ENCODE results near the gene SHISAL2A.
A peak's percentile ranks its signal among the peaks of the same experiment; 100 is the strongest.

The SHISAL2A gene

DNA sequence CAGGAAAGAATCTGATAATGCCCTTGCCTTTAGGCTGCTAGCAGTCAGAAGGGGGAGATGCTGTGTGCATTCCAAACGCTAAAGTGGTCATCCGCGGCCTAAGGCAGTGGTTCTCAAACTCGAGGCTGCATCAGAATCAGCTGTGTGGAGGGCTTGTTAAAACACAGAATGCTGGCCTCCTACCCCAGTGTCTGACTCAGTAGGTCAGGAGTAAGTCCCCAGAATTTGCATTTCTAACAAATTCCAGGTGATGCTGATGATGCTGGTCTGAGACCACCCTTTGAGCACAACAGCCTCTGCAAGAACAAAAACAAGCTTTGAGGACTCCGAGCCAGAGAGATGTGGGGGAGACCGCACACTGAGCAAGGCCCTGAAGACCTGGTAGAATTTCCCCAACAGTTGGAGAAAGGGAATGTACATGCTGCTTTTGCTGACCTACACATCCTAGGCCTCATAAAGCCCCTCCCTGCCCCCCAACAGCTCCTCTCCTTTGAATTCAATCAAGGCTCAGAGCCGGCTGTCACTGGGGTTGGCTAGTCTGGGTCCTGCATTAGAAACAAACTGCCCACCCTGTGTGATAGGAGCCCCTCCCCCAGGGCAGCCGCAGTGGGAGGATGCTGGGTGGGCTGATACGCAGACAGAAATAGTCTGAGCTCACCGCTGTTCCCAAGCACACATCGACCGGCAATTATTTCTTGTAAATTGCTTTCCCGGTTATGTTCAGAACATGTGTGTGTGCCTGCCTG lies 27.1 kb downstream of the SHISAL2A start:
- H3K9me3 ChIP-seq (ENCODE audit: control insufficient read depth, insufficient read depth, low read length) = no peaks in the 10 kb centered on the region
- H3K4me1 ChIP-seq (ENCODE audit: control insufficient read depth, insufficient read depth, low read length) = peaks cover 30% of the 10 kb centered on the region
- no peaks in the 10 kb centered on the region for H3K36me3 ChIP-seq (ENCODE audit: control insufficient read depth, insufficient read depth, low read length)
- no peak overlapping the region for H3K9ac ChIP-seq (ENCODE audit: low read depth, low read length)
- no peaks in the 10 kb centered on the region for H3K27me3 ChIP-seq (ENCODE audit: control insufficient read depth, insufficient read depth, low read length)
- peak overlapping the region; percentile 19; the same call in 1 of the 2 replicates for H3K4me3 ChIP-seq (ENCODE audit: low read depth, low read length)
- peak overlapping the region; percentile 84 for H3K27ac ChIP-seq (ENCODE audit: low read depth, low read length)

DNA sequence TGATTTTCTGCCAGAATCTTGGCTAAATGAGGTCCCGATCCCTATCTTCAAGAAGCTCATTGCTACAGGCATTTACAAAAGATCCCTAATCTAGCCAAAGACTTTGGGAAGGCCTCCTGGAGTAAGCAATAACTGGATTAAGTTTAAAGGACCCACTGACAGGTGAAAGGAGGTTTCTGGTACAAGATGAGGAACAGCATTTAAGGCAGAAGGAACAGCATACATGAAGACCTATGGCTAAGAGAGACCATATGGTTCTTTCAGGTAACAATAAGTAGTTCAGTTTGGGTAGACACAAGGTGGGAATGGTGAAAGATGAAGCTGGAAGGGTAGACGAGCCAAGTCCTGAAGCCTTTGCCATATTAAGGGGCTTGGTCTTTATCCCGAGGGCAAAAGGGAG lies 27.8 kb downstream of the SHISAL2A start:
- H3K27ac ChIP-seq (ENCODE audit: low read depth, low read length) = peak overlapping the region; percentile 84
- H3K4me1 ChIP-seq (ENCODE audit: control insufficient read depth, insufficient read depth, low read length) = peaks cover 37% of the 10 kb centered on the region
- H3K9me3 ChIP-seq (ENCODE audit: control insufficient read depth, insufficient read depth, low read length) = no peaks in the 10 kb centered on the region
- H3K9ac ChIP-seq (ENCODE audit: low read depth, low read length) = no peak overlapping the region
- H3K27me3 ChIP-seq (ENCODE audit: control insufficient read depth, insufficient read depth, low read length) = no peaks in the 10 kb centered on the region
- peak overlapping the region; percentile 19; the same call in 1 of the 2 replicates for H3K4me3 ChIP-seq (ENCODE audit: low read depth, low read length)
- H3K36me3 ChIP-seq (ENCODE audit: control insufficient read depth, insufficient read depth, low read length) = no peaks in the 10 kb centered on the region

DNA sequence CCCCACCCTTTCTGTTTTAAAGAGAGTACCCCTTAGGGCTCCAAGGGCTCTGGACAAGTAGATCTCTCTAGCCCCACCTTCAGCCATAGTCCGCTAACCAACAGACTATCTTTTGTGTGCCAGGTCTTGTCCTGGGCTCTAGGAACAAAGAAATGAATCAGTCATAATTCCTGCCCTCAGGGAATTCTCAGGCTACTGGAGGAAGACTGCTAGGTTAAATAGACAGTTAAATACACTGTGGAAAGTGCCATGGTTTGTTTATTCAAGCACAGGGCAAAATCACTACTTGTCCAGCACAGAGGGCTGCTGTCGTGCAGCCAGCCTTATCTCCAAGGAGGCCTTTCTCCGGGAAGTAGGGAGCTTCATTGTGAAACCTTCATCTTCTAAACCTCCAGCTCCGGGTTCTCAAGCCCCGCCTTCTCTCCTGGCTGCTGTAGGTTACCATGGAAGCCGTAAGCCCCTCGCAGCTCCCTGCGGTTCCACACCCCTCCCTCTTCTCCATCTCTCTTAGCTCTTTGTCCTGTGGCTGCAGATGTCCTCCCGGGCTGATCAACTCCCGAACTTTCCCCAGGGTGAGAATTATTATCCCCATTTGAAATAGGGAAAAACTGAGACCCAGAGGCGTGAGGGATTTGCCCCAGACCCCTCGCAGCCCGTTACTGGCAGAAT lies 29.8 kb downstream of the SHISAL2A start:
- Histone ChIP-seq H3K9me3 (ENCODE audit: control insufficient read depth, insufficient read depth, low read length) (no peaks in the 10 kb centered on the region), H3K9ac (ENCODE audit: low read depth, low read length) (no peak overlapping the region), H3K36me3 (ENCODE audit: control insufficient read depth, insufficient read depth, low read length) (no peaks in the 10 kb centered on the region), H3K27ac (ENCODE audit: low read depth, low read length) (peak overlapping the region; percentile 81), H3K27me3 (ENCODE audit: control insufficient read depth, insufficient read depth, low read length) (no peaks in the 10 kb centered on the region), H3K4me3 (ENCODE audit: low read depth, low read length) (peak overlapping the region; percentile 22; the same call in 1 of the 2 replicates), H3K4me1 (ENCODE audit: control insufficient read depth, insufficient read depth, low read length) (peaks cover 48% of the 10 kb centered on the region)

DNA sequence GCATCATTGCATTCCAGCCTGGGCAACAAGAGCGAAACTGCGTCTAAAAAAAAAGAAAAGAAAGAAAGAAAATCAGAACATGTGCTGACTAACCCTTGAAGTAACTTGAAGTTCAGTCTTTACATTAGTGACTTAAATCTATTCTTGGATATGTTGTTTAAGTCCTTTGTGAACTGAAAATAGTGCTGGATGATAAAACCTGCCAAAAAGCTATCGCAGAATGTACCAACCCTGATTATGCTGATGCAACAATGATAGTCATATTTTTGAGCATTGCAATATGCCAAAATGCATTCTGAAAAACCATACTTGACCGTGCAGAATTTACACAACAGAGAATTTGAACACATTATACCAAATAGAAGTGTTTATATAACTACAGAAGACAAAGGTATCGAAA lies 30.7 kb downstream of the SHISAL2A start:
- Histone ChIP-seq H3K36me3 (ENCODE audit: control insufficient read depth, insufficient read depth, low read length) (no peaks in the 10 kb centered on the region), H3K4me1 (ENCODE audit: control insufficient read depth, insufficient read depth, low read length) (peaks cover 48% of the 10 kb centered on the region), H3K27me3 (ENCODE audit: control insufficient read depth, insufficient read depth, low read length) (no peaks in the 10 kb centered on the region), H3K4me3 (ENCODE audit: low read depth, low read length) (no peak overlapping the region), H3K9ac (ENCODE audit: low read depth, low read length) (no peak overlapping the region), H3K9me3 (ENCODE audit: control insufficient read depth, insufficient read depth, low read length) (no peaks in the 10 kb centered on the region), H3K27ac (ENCODE audit: low read depth, low read length) (no peak overlapping the region)

DNA sequence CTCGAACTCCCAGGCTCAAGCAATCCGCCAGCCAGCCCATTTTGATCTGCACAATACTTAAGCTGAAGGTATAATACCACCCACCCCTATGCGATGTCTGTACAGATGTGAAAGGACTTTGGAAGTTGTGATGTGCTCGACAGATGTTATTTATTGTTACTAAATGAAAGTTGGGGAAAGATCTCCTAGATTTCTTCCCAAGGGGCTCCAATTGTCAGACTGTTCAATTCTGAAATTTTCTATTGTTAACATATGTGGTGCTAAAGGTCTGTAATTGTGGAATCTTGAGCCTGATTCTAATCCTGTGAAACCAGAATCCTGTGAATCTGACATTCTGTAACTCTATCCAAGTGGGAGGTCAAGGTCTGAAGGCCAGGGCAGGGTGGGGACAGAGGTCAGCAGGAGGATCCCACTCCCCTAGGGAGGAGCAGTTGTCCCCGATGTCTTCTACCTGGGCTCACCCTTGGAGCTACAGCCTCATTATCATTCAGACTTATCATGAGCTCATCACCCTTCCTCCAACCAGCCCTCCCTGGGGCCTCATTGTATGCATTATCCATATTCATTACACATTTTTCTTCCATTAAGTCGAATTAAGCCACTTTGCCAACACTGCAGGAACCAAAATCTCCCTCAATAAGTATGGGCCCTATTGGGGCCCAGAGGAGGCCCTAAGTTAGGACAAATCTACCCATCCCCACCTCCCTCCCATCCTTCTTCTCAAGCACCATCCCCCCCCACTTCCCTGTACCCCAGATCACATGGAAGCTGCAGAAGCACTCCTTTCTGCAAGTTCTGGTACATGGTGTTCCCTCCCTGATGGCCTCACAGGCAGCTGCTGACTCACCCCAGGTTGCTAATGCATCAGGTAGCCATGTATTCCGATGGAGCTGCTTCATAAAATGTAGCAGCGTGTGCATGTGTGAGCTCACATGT lies 32.3 kb downstream of the SHISAL2A start:
- H3K27me3 ChIP-seq (ENCODE audit: control insufficient read depth, insufficient read depth, low read length) = no peaks in the 10 kb centered on the region
- no peak overlapping the region for H3K27ac ChIP-seq (ENCODE audit: low read depth, low read length)

DNA sequence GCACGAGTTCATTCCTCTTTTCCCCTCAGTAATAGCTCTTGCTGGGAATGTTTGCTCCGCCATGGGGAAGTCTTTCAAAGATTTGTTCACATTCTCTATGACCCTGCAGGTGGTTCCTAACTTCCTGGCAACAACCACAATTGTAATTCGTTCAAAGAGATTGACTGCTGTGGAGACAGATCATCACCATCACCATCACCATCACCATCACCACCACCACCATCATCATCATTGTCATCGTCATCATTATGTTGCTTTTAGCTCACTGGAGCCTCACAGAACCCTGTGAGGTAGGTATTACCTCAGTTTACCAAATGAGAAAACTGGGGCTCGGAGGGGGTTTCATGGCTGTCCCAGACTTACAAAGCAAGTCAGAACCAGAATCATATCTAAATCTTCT lies 34.3 kb downstream of the SHISAL2A start:
- Histone ChIP-seq H3K27ac (ENCODE audit: low read depth, low read length) (no peak overlapping the region), H3K27me3 (ENCODE audit: control insufficient read depth, insufficient read depth, low read length) (no peaks in the 10 kb centered on the region), H3K9ac (ENCODE audit: low read depth, low read length) (no peak overlapping the region), H3K36me3 (ENCODE audit: control insufficient read depth, insufficient read depth, low read length) (no peaks in the 10 kb centered on the region), H3K4me3 (ENCODE audit: low read depth, low read length) (no peak overlapping the region), H3K4me1 (ENCODE audit: control insufficient read depth, insufficient read depth, low read length) (peaks cover 28% of the 10 kb centered on the region), H3K9me3 (ENCODE audit: control insufficient read depth, insufficient read depth, low read length) (no peaks in the 10 kb centered on the region)

More for the DNA sequence above, 32.3 kb downstream of the SHISAL2A start:
- Histone ChIP-seq H3K9me3 (ENCODE audit: control insufficient read depth, insufficient read depth, low read length) (no peaks in the 10 kb centered on the region), H3K4me1 (ENCODE audit: control insufficient read depth, insufficient read depth, low read length) (peaks cover 36% of the 10 kb centered on the region), H3K9ac (ENCODE audit: low read depth, low read length) (no peak overlapping the region), H3K4me3 (ENCODE audit: low read depth, low read length) (no peak overlapping the region), H3K36me3 (ENCODE audit: control insufficient read depth, insufficient read depth, low read length) (no peaks in the 10 kb centered on the region)

DNA sequence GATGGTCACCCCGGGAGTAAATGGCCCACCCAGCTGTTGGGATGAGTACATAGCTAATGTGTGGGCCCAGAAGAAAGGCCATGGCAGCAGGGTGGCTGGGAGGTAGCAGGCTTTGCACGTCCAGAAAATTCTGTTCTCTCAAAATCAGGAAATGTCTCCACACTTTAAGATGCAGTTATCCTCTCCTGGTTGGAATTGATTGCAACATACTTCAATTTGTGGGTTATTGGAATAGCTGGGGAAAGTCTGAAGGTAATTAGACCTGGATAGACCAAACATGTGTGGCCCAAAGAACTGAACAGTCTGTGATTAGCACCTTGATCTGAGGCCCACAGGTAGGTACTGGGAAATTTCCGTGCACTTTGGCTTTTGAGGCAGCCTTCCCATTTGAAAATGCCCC lies 35.0 kb downstream of the SHISAL2A start:
- Histone ChIP-seq H3K9ac (ENCODE audit: low read depth, low read length) (no peak overlapping the region), H3K9me3 (ENCODE audit: control insufficient read depth, insufficient read depth, low read length) (no peaks in the 10 kb centered on the region), H3K4me3 (ENCODE audit: low read depth, low read length) (no peak overlapping the region), H3K36me3 (ENCODE audit: control insufficient read depth, insufficient read depth, low read length) (no peaks in the 10 kb centered on the region), H3K27ac (ENCODE audit: low read depth, low read length) (no peak overlapping the region), H3K27me3 (ENCODE audit: control insufficient read depth, insufficient read depth, low read length) (no peaks in the 10 kb centered on the region), H3K4me1 (ENCODE audit: control insufficient read depth, insufficient read depth, low read length) (peaks cover 23% of the 10 kb centered on the region)

DNA sequence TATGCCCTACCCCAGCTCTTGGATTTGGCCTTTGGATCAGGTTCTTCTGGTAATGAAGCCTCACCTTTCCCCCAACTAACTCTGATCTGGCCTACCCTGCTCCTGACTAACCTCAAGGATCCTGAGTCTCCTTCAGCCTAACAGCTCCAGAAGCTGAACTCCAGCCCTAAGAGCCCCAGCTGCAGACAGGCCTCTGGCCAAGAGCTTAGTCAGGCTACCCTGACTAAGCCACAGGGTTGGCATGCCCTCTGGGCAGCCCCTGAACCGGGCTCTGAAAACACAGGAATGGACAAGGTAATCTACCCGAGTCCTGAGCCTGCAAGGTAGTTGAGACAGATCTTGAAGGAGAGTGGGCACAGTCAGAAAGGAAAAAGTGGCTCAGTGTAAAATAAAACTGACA lies 35.7 kb downstream of the SHISAL2A start:
- H3K36me3 ChIP-seq (ENCODE audit: control insufficient read depth, insufficient read depth, low read length) = no peaks in the 10 kb centered on the region

DNA sequence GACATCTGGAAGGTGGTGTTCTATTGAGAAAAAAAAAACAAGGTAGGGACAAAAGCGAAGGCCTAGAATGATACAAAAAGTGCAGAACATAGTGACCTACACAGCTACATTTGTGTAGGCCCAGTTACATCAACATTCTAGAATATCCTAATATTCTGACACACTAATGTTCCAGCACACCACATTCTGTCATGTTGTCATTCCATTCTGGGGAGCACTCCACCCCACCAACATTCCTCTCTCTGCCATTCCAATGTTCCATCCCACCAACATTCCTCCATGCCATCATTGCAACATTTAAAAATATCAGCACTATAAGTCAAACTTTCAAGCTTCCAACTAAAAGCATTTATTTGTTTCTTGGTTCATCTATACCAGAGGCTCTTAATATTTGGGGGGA lies 36.7 kb downstream of the SHISAL2A start:
- no peaks in the 10 kb centered on the region for H3K36me3 ChIP-seq (ENCODE audit: control insufficient read depth, insufficient read depth, low read length)
- no peak overlapping the region for H3K4me3 ChIP-seq (ENCODE audit: low read depth, low read length)
- no peaks in the 10 kb centered on the region for H3K27me3 ChIP-seq (ENCODE audit: control insufficient read depth, insufficient read depth, low read length)
- no peak overlapping the region for H3K9ac ChIP-seq (ENCODE audit: low read depth, low read length)
- H3K9me3 ChIP-seq (ENCODE audit: control insufficient read depth, insufficient read depth, low read length) = no peaks in the 10 kb centered on the region
- H3K27ac ChIP-seq (ENCODE audit: low read depth, low read length) = no peak overlapping the region
- peaks cover 22% of the 10 kb centered on the region for H3K4me1 ChIP-seq (ENCODE audit: control insufficient read depth, insufficient read depth, low read length)

More for the DNA sequence above, 35.7 kb downstream of the SHISAL2A start:
- Histone ChIP-seq H3K9me3 (ENCODE audit: control insufficient read depth, insufficient read depth, low read length) (no peaks in the 10 kb centered on the region), H3K4me1 (ENCODE audit: control insufficient read depth, insufficient read depth, low read length) (peaks cover 19% of the 10 kb centered on the region), H3K27me3 (ENCODE audit: control insufficient read depth, insufficient read depth, low read length) (no peaks in the 10 kb centered on the region), H3K9ac (ENCODE audit: low read depth, low read length) (no peak overlapping the region), H3K27ac (ENCODE audit: low read depth, low read length) (no peak overlapping the region), H3K4me3 (ENCODE audit: low read depth, low read length) (no peak overlapping the region)

DNA sequence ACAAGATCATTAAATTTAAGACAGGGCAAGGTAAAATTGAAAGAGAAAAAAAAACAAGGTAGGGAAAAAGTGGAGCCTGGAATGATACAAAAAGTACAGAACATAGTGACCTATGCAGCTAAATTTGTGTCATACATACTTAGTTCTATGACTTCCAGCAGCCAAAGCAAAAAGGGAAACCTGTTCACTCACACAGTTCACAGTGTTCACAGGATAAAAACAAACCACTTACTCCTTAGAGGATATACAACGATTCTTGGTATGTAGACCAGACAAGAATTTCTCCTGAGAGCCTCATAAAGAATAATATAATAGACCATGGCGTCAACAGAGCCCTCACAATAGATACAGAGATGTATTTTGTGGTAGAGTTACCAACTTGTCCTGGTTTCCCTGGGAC lies 37.6 kb downstream of the SHISAL2A start:
- no peak overlapping the region for H3K4me3 ChIP-seq (ENCODE audit: low read depth, low read length)
- peaks cover 21% of the 10 kb centered on the region for H3K4me1 ChIP-seq (ENCODE audit: control insufficient read depth, insufficient read depth, low read length)
- no peaks in the 10 kb centered on the region for H3K27me3 ChIP-seq (ENCODE audit: control insufficient read depth, insufficient read depth, low read length)
- H3K27ac ChIP-seq (ENCODE audit: low read depth, low read length) = no peak overlapping the region
- no peaks in the 10 kb centered on the region for H3K9me3 ChIP-seq (ENCODE audit: control insufficient read depth, insufficient read depth, low read length)
- H3K36me3 ChIP-seq (ENCODE audit: control insufficient read depth, insufficient read depth, low read length) = no peaks in the 10 kb centered on the region
- no peak overlapping the region for H3K9ac ChIP-seq (ENCODE audit: low read depth, low read length)
